DND-41 (cell line): ENCODE results near the gene POLD2.
A peak's percentile ranks its signal among the peaks of the same experiment; 100 is the strongest.

Source experiments
- CTCF ChIP-seq: IDR thresholded peaks from 2 replicates; pipeline ENCODE4 v1.5.1; 2012; ENCODE audit warnings: borderline replicate concordance, low read length, moderate library complexity, mild to moderate bottlenecking; ENCODE audit not compliant: poor library complexity, severe bottlenecking; ENCODE audit errors: extremely low read depth
- EZH2 ChIP-seq: IDR thresholded peaks from 3 replicates; pipeline ENCODE4 v1.6.1; 2012; ENCODE audit warnings: borderline replicate concordance, low read depth, mild to moderate bottlenecking, moderate library complexity, low read length, inconsistent platforms; ENCODE audit not compliant: severe bottlenecking

- peak; percentile 18 for TF ChIP-seq CTCF
- no peak for TF ChIP-seq EZH2
Observed at GRCh38 chr7:44123190-44124003, at the start of gene POLD2.
